HEK293 (cell line): ENCODE results near the gene FAM83E.

ENCODE experiments used
- CTCF ChIA-PET: fragments of 350-600 bp; formaldehyde crosslinking; extraction: SDS; loops from one replicate; lab custom pipeline; 2021; ENCODE audit warnings: antibody characterized with exemption; lab: Yijun Ruan, JAX
- POLR2A ChIA-PET: fragments of 300-600 bp; formaldehyde crosslinking; extraction: SDS; loops from one replicate; lab custom pipeline; 2020; ENCODE audit warnings: antibody characterized with exemption, inconsistent platforms; lab: Yijun Ruan, JAX
- H3K27ac ChIP-seq: fragments of 200-500 bp; sonication (Bioruptor generic); 2 replicates; pipeline ENCODE4 v1.5.1; 2014; ENCODE audit warnings: low read depth, low read length, control low read depth, inconsistent platforms; ENCODE audit errors: extremely low read depth
- H3K36me3 ChIP-seq, 2 experiments: fragments of 200-500 bp in 1 of 2; sonication (Bioruptor generic) in 1 of 2; 1 replicate in 1 of 2; 2 replicates in 1 of 2; pipeline ENCODE4 v1.5.1; 2014 to 2017; ENCODE audit warnings: inconsistent platforms in 2 of 2, low read length in 2 of 2; ENCODE audit not compliant: control insufficient read depth in 2 of 2, insufficient read depth in 1 of 2
- H3K4me1 ChIP-seq: fragments of 200-500 bp; sonication (Bioruptor generic); 2 replicates; pipeline ENCODE4 v1.5.1; 2014; ENCODE audit warnings: mild to moderate bottlenecking, low read length, inconsistent platforms; ENCODE audit not compliant: control insufficient read depth, insufficient read depth
- H3K4me3 ChIP-seq: 2 replicates; pipeline ENCODE4 v1.5.1; 2011; ENCODE audit warnings: low read depth, mild to moderate bottlenecking, control low read depth, low read length, moderate library complexity
- H3K9me3 ChIP-seq: fragments of 200-500 bp; sonication (Bioruptor generic); 2 replicates; pipeline ENCODE4 v1.5.1; 2014; ENCODE audit warnings: low read depth, low read length, inconsistent platforms; ENCODE audit not compliant: control insufficient read depth, insufficient read depth
- CTCF ChIP-seq: fragments of 450-650 bp; formaldehyde crosslinking; IDR thresholded peaks from 2 replicates; pipeline ENCODE4 v1.5.1; 2016; ENCODE audit warnings: missing biosample characterization, missing genetic modification characterization
- MYNN ChIP-seq: fragments of 450-650 bp; formaldehyde crosslinking; IDR thresholded peaks from 2 replicates; pipeline ENCODE4 v1.5.1; 2016; ENCODE audit warnings: missing biosample characterization, missing genetic modification characterization, borderline replicate concordance
- OVOL3 ChIP-seq: fragments of 450-650 bp; formaldehyde crosslinking; IDR thresholded peaks from 2 replicates; pipeline ENCODE4 v1.5.1; 2016; ENCODE audit warnings: missing biosample characterization, missing genetic modification characterization
- ZBTB17 ChIP-seq: fragments of 450-650 bp; formaldehyde crosslinking; IDR thresholded peaks from 2 replicates; pipeline ENCODE4 v1.5.1; 2016; ENCODE audit warnings: missing biosample characterization, missing genetic modification characterization
- ZEB2 ChIP-seq: fragments of 450-650 bp; formaldehyde crosslinking; IDR thresholded peaks from 2 replicates; pipeline ENCODE4 v1.5.1; 2016; ENCODE audit warnings: missing biosample characterization, missing genetic modification characterization
- ZFP69B ChIP-seq: fragments of 450-650 bp; formaldehyde crosslinking; IDR thresholded peaks from 2 replicates; pipeline ENCODE4 v1.5.1; 2016; ENCODE audit warnings: missing biosample characterization, missing genetic modification characterization
- ZNF114 ChIP-seq: fragments of 450-650 bp; formaldehyde crosslinking; IDR thresholded peaks from 2 replicates; pipeline ENCODE4 v1.5.0; 2017; ENCODE audit warnings: missing biosample characterization, missing genetic modification characterization
- ZNF2 ChIP-seq: fragments of 450-650 bp; formaldehyde crosslinking; IDR thresholded peaks from 2 replicates; pipeline ENCODE4 v1.5.1; 2016; ENCODE audit warnings: missing biosample characterization, missing genetic modification characterization
- ZNF239 ChIP-seq: fragments of 450-650 bp; formaldehyde crosslinking; IDR thresholded peaks from 2 replicates; pipeline ENCODE4 v1.5.1; 2016; ENCODE audit warnings: missing biosample characterization, missing genetic modification characterization
- ZNF335 ChIP-seq: fragments of 450-650 bp; formaldehyde crosslinking; conservative IDR thresholded peaks from 2 replicates; pipeline ENCODE4 v1.5.1; 2016; ENCODE audit warnings: missing biosample characterization, missing genetic modification characterization
- ZNF366 ChIP-seq: fragments of 450-650 bp; formaldehyde crosslinking; conservative IDR thresholded peaks from 2 replicates; pipeline ENCODE4 v1.5.1; 2016; ENCODE audit warnings: missing biosample characterization, missing genetic modification characterization
- ZNF394 ChIP-seq: fragments of 450-650 bp; formaldehyde crosslinking; IDR thresholded peaks from 2 replicates; pipeline ENCODE4 v1.5.1; 2016; ENCODE audit warnings: missing biosample characterization, missing genetic modification characterization, mild to moderate bottlenecking, moderate library complexity, borderline replicate concordance
- ZNF513 ChIP-seq: fragments of 450-650 bp; IDR thresholded peaks from 2 replicates; pipeline ENCODE4 v1.5.1; 2018; ENCODE audit warnings: missing biosample characterization, missing genetic modification characterization
- ZNF610 ChIP-seq: fragments of 450-650 bp; formaldehyde crosslinking; IDR thresholded peaks from 2 replicates; pipeline ENCODE4 v1.5.1; 2016; ENCODE audit warnings: missing biosample characterization, missing genetic modification characterization, borderline replicate concordance
- ZNF645 ChIP-seq: fragments of 450-650 bp; formaldehyde crosslinking; IDR thresholded peaks from 2 replicates; pipeline ENCODE4; 2016; ENCODE audit warnings: missing biosample characterization, missing genetic modification characterization
- ZNF660 ChIP-seq: fragments of 450-650 bp; IDR thresholded peaks from 2 replicates; pipeline ENCODE4 v1.5.1; 2018; ENCODE audit warnings: missing biosample characterization, mild to moderate bottlenecking, missing genetic modification characterization
- ZNF664 ChIP-seq: fragments of 450-650 bp; formaldehyde crosslinking; IDR thresholded peaks from 2 replicates; pipeline ENCODE4 v1.5.1; 2016; ENCODE audit warnings: missing biosample characterization, missing genetic modification characterization
- ZNF792 ChIP-seq: fragments of 450-650 bp; formaldehyde crosslinking; IDR thresholded peaks from 2 replicates; pipeline ENCODE4 v1.5.1; 2016; ENCODE audit warnings: missing biosample characterization, missing genetic modification characterization
- ZNF830 ChIP-seq: fragments of 450-650 bp; IDR thresholded peaks from 2 replicates; pipeline ENCODE4 v1.5.0; 2018; ENCODE audit warnings: missing biosample characterization, missing genetic modification characterization, low read depth, mild to moderate bottlenecking, moderate library complexity
- TF ChIP-seq, protein P1 (sequence below): fragments of 450-650 bp; formaldehyde crosslinking; IDR thresholded peaks from 2 replicates; pipeline ENCODE4 v1.5.1; 2016; ENCODE audit warnings: missing biosample characterization, missing genetic modification characterization
- TF ChIP-seq, protein P2 (sequence below): fragments of 450-650 bp; formaldehyde crosslinking; IDR thresholded peaks from 2 replicates; pipeline ENCODE4 v1.5.1; 2017; ENCODE audit warnings: missing biosample characterization, missing genetic modification characterization

FAM83E gene

GRCh38 chr19:48619692-48620585 lies 5.1 kb upstream of the FAM83E start:
- H3K36me3 ChIP-seq, result peaks cover 14 to 40% of the 10 kb centered on the region in 2 experiments
- CTCF ChIA-PET, result interaction anchor here (0.6 to 1.1 kb wide), 5 partner anchors 35 to 606 kb away, joined by 3 to 6 read pairs (median 3); no protein-coding TSS in a partner anchor
- H3K27ac ChIP-seq, result peak overlapping the region; percentile 100
- no peak for TF ChIP-seq ZFP69B (tag by site-specific recombination)
- 0 out of 2 replicates have a peak, but pooled peaks have one; percentile 14 for TF ChIP-seq ZBTB17 (tag by site-specific recombination)
- no peak for TF ChIP-seq ZNF792 (tag by site-specific recombination)
- no peak for TF ChIP-seq ZNF114 (tag by site-specific recombination)
- peak; percentile 43; the same call in 1 of the 2 replicates for TF ChIP-seq CTCF (tag by site-specific recombination)
- peak; percentile 46; the same call in 1 of the 2 replicates for TF ChIP-seq ZNF335 (tag by site-specific recombination)
- TF ChIP-seq ZNF366, result no peak
- peak; percentile 96 for TF ChIP-seq ZNF664 (tag by site-specific recombination)
- no peak for TF ChIP-seq ZNF2 (tag by site-specific recombination)
- TF ChIP-seq ZNF830 (tag by site-specific recombination), result no peak
- TF ChIP-seq ZNF513 (tag by site-specific recombination), result 0 out of 2 replicates have a peak, but pooled peaks have one; percentile 18
- TF ChIP-seq, protein P1, sequence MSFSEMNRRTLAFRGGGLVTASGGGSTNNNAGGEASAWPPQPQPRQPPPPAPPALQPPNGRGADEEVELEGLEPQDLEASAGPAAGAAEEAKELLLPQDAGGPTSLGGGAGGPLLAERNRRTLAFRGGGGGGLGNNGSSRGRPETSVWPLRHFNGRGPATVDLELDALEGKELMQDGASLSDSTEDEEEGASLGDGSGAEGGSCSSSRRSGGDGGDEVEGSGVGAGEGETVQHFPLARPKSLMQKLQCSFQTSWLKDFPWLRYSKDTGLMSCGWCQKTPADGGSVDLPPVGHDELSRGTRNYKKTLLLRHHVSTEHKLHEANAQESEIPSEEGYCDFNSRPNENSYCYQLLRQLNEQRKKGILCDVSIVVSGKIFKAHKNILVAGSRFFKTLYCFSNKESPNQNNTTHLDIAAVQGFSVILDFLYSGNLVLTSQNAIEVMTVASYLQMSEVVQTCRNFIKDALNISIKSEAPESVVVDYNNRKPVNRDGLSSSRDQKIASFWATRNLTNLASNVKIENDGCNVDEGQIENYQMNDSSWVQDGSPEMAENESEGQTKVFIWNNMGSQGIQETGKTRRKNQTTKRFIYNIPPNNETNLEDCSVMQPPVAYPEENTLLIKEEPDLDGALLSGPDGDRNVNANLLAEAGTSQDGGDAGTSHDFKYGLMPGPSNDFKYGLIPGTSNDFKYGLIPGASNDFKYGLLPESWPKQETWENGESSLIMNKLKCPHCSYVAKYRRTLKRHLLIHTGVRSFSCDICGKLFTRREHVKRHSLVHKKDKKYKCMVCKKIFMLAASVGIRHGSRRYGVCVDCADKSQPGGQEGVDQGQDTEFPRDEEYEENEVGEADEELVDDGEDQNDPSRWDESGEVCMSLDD (tag by site-specific recombination), result peak; percentile 67; the same call in 1 of the 2 replicates
- TF ChIP-seq ZEB2 (tag by site-specific recombination), result no peak
- TF ChIP-seq ZNF394, result 0 out of 2 replicates have a peak, but pooled peaks have one; percentile 9
- TF ChIP-seq ZNF610 (tag by site-specific recombination), result 0 out of 2 replicates have a peak, but pooled peaks have one; percentile 51
- TF ChIP-seq, all 188 proteins: peak for 8
- Histone ChIP-seq H3K9me3 (no peaks in the 10 kb centered on the region), H3K4me1 (peaks cover 34% of the 10 kb centered on the region), H3K4me3 (peak overlapping the region; percentile 40)
- POLR2A ChIA-PET, result interaction anchor here (0.5 to 1.8 kb wide), 44 partner anchors 10 to 1247 kb away, joined by 3 to 97 read pairs (median 5); partner anchors contain the start of genes ALDH16A1, CA11, IZUMO1 and KDELR1

DNA sequence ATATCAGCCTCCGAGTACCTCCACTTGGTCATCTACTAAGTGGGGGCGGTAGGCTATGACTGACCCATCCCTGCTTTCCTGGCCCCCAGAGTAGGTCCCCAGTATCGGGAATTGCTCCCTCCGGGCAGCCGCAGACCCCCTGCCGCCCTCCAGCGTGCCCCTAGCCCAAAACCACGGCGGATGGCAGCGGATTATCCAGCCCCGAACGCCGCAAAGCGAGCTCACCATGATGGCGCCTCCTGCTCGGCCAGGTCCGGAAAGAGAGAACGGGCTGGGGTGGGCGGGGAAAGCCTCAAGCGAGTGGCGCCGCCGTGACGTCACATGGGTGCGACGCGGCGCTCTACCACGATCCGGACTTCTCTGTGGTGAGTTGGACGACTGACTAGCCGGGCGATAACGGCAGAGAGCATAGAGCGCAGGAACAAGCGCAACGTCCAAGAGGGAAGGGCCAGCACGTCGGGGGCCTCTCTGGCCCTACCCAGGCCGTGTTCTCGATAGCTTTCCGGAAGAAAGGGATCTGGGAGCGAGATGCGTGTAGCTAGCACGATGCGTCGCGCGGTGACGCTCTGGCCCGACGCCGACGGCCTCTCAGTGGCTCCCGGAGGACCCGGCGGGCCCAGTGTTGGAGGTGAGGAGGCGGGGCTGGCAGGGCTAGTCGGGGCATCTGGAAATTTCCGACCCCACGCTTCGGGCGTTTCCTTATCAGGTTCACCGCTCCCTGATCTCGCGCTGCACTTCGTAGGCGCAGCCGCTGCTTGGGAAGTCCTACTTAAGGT lies 4.2 kb upstream of the FAM83E start, which contains the start of the genes RPL18 and SPHK2:
Gene RPL18 (minus strand): TSS at position 263 of the 776 bp plus-strand sequence. CDS start 35 bp downstream, at position 228.
Gene SPHK2 (plus strand): TSS at position 591 of the 776 bp plus-strand sequence. CDS start 1,009 bp downstream, outside the sequence.
- Histone ChIP-seq H3K4me1 (peaks cover 34% of the 10 kb centered on the region), H3K36me3 (peaks cover 14 to 43% of the 10 kb centered on the region in 2 experiments), H3K4me3 (peak within 1 kb of the TSS; percentile 76), H3K9me3 (no peaks in the 10 kb centered on the region), H3K27ac (peak within 1 kb of the TSS; percentile 100)
- ChIA-PET POLR2A (interaction anchor here (0.5 to 1.8 kb wide), 53 partner anchors 10 to 1248 kb away, joined by 3 to 97 read pairs (median 5); partner anchors contain the start of genes ALDH16A1, CA11, DBP and IZUMO1), CTCF (interaction anchor here (1.0 to 1.8 kb wide), 4 partner anchors 8 to 351 kb away, joined by 3 to 5 read pairs (median 3); no protein-coding TSS in a partner anchor)
- TF ChIP-seq ZNF660 (tag by site-specific recombination) (peak; percentile 97), MYNN (tag by site-specific recombination) (no peak), ZNF645 (tag by site-specific recombination) (no peak), ZEB2 (tag by site-specific recombination) (peak; percentile 93), OVOL3 (tag by site-specific recombination) (peak; percentile 76; the same call in 1 of the 2 replicates), ZNF239 (tag by site-specific recombination) (peak; percentile 64; the same call in 1 of the 2 replicates)
- TF ChIP-seq, protein P2, sequence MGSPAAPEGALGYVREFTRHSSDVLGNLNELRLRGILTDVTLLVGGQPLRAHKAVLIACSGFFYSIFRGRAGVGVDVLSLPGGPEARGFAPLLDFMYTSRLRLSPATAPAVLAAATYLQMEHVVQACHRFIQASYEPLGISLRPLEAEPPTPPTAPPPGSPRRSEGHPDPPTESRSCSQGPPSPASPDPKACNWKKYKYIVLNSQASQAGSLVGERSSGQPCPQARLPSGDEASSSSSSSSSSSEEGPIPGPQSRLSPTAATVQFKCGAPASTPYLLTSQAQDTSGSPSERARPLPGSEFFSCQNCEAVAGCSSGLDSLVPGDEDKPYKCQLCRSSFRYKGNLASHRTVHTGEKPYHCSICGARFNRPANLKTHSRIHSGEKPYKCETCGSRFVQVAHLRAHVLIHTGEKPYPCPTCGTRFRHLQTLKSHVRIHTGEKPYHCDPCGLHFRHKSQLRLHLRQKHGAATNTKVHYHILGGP, result 0 out of 2 replicates have a peak, but pooled peaks have one; percentile 29
